22Rv1 (cell line): ENCODE data around the gene AXIN1.

ENCODE experiments used
- ZFX ChIP-seq: fragments of 450-650 bp; IDR thresholded peaks from 2 replicates; pipeline ENCODE4 v1.6.1; 2017; ENCODE audit warnings: antibody characterized with exemption, borderline replicate concordance
- TF ChIP-seq, protein P1 (sequence below): fragments of 450-650 bp; IDR thresholded peaks from 2 replicates; pipeline ENCODE4 v1.5.1; 2017; ENCODE audit warnings: mild to moderate bottlenecking

DNA sequence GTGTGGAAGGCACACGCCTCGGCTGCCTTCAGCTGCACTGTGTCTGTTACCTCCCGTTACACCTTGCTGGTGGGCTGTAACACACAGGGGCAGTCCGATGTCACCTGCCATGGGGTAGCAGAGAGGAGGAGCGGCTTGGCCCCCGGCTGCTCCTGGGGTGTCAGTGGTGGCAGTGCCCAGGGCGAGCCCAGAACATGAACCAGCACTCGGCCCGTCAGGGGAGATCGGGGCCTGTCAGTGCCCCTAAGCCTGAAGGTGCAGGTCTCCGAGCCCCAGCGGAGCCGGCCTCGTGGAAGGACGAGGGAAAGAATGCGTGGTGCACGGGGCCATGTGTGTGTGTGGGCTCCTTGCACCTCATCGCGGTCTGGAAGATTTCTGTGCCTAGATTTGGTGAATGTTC is 92.2 kb downstream of the AXIN1 start:
- TF ChIP-seq, protein P1, sequence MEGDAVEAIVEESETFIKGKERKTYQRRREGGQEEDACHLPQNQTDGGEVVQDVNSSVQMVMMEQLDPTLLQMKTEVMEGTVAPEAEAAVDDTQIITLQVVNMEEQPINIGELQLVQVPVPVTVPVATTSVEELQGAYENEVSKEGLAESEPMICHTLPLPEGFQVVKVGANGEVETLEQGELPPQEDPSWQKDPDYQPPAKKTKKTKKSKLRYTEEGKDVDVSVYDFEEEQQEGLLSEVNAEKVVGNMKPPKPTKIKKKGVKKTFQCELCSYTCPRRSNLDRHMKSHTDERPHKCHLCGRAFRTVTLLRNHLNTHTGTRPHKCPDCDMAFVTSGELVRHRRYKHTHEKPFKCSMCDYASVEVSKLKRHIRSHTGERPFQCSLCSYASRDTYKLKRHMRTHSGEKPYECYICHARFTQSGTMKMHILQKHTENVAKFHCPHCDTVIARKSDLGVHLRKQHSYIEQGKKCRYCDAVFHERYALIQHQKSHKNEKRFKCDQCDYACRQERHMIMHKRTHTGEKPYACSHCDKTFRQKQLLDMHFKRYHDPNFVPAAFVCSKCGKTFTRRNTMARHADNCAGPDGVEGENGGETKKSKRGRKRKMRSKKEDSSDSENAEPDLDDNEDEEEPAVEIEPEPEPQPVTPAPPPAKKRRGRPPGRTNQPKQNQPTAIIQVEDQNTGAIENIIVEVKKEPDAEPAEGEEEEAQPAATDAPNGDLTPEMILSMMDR: no peak
- no peak for TF ChIP-seq ZFX
